K562 (cell line): ENCODE measurements around the gene RERE.

ENCODE experiments used
- ERF ChIP-seq: fragments of 450-650 bp; formaldehyde crosslinking; IDR thresholded peaks from 2 replicates; pipeline ENCODE4 v1.4.0; 2020; ENCODE audit warnings: mild to moderate bottlenecking, mixed read lengths
- SIN3A ChIP-seq, 2 experiments: fragments of 150-350 bp in 1 of 2; IDR thresholded peaks; 2 replicates each; pipeline ENCODE4 v1.6.1; 2011 to 2016; ENCODE audit warnings: borderline replicate concordance in 2 of 2, low read depth in 2 of 2, low read length in 2 of 2, mild to moderate bottlenecking in 2 of 2, moderate library complexity in 2 of 2; ENCODE audit not compliant: control insufficient read depth in 1 of 2

GRCh38 chr1:8355439-8356255, 461.8 kb downstream of the RERE start:
- TF ChIP-seq SIN3A (IDR thresholded peaks at IDR 0.05; ENCODE audit: borderline replicate concordance in 2 of 2, control insufficient read depth in 1 of 2, low read depth in 2 of 2, low read length in 2 of 2), result no peak
- no peak for TF ChIP-seq ERF (CRISPR knock-in tag)
